NT2/D1 (cell line): ENCODE data around the gene CLCN7.
"Not testable (repeated sequence)": the region's sequence is repeated elsewhere in the genome, so short reads cannot be mapped to it uniquely, and the experiment has no call there.

Source experiments
- DNase-seq: peaks from one replicate; pipeline ENCODE4 v3.0.0-alpha.2; 2011; ENCODE audit warnings: low read depth, low spot score
- H3K27me3 ChIP-seq: 2 replicates; pipeline ENCODE4 v1.6.0; 2011; ENCODE audit warnings: mild to moderate bottlenecking; ENCODE audit not compliant: insufficient read length, insufficient read depth
- H3K36me3 ChIP-seq: 2 replicates; pipeline ENCODE4 v1.6.1; 2011; ENCODE audit warnings: mild to moderate bottlenecking, low read length, mixed read lengths; ENCODE audit not compliant: insufficient read depth, insufficient read length
- H3K4me1 ChIP-seq: 2 replicates; pipeline ENCODE4 v1.5.1; 2011; ENCODE audit not compliant: insufficient read depth, insufficient read length
- H3K4me3 ChIP-seq: 2 replicates; pipeline ENCODE4 v1.5.1; 2011; ENCODE audit warnings: low read depth; ENCODE audit not compliant: insufficient read length
- H3K9ac ChIP-seq: 2 replicates; pipeline ENCODE4 v1.6.0; 2011; ENCODE audit warnings: low read depth; ENCODE audit not compliant: insufficient read length
- H3K9me3 ChIP-seq: 2 replicates; pipeline ENCODE4 v1.5.1; 2011; ENCODE audit warnings: mild to moderate bottlenecking, low read length; ENCODE audit not compliant: insufficient read depth
- SUZ12 ChIP-seq: IDR thresholded peaks from 2 replicates; pipeline ENCODE4 v1.6.1; 2011; ENCODE audit not compliant: insufficient read length, insufficient read depth; ENCODE audit errors: extremely low read depth
- YY1 ChIP-seq: IDR thresholded peaks from 2 replicates; pipeline ENCODE4 v1.6.1; 2011; ENCODE audit not compliant: insufficient read length, insufficient read depth
- ZNF274 ChIP-seq: IDR thresholded peaks from 2 replicates; pipeline ENCODE4 v1.6.1; 2011; ENCODE audit warnings: mild to moderate bottlenecking, low read depth, low read length

Gene CLCN7

DNA sequence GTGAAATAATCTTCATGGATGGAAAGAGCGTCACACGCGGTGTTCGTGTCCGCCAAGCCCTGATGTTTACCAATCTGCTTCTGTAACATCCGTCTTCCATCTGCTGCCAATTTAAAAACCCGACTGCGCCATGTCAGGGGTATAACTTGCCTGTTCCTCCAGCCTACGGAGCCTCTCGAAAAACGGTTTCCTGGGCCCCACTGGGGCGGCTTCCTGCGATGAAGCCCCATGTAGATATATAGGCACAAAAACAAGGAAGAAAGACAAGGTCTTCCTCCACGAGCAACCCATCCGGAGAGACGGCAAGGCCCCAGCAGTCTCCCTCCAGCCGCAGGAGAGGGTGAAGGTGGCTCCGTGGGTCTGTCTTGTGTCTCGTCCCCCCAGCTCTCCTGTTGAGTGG, 13.8 kb upstream of the CLCN7 start, which contains the start of gene PTX4:
TSS of gene PTX4 (minus strand) at position 326 of the 400 bp plus-strand sequence. CDS start at position 291, 35 bp downstream.
- Histone ChIP-seq H3K9ac (peak within 1 kb of the TSS; percentile 64), H3K9me3 (no peaks in the 10 kb centered on the region), H3K36me3 (no peaks in the 10 kb centered on the region), H3K27me3 (no peaks in the 10 kb centered on the region), H3K4me3 (no peak within 1 kb of the TSS), H3K4me1 (peaks cover 3% of the 10 kb centered on the region)
- no peak for TF ChIP-seq ZNF274
- no peak for TF ChIP-seq SUZ12
- no peak for TF ChIP-seq YY1
- DNase-seq: no peak

DNA sequence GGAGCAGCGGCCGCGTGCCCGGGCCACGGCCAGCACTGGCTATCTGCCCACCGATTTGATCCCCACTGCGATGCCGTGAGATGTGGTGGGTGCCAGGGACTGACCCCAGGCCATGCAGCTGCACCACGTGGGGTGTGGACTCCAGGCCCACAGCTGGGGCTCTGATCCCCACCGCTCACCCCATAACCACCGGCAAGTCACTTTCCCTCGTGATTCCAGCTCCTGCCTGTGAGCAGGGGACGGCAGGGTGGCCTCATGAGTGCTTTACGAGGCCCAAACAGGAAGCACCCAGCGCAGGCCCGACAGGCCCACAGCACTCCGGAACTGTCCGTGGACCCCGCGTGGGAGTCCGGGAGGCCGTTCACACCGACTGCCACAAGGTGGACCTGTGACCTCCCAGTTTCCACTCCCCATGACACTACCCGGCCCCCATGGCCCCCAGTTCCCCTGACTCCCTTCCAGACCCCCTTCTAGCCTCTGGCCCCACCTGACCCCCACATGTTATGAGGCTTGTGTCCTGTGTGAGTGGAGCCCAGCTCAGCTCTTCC, 13.3 kb upstream of the CLCN7 start:
- Histone ChIP-seq H3K9me3 (no peaks in the 10 kb centered on the region), H3K9ac (peak overlapping the region; percentile 64), H3K36me3 (no peaks in the 10 kb centered on the region), H3K27me3 (no peaks in the 10 kb centered on the region), H3K4me1 (peaks cover 3% of the 10 kb centered on the region), H3K4me3 (no peak overlapping the region)
- TF ChIP-seq YY1: no peak
- TF ChIP-seq SUZ12: no peak
- no peak for TF ChIP-seq ZNF274
- DNase-seq: no peak

DNA sequence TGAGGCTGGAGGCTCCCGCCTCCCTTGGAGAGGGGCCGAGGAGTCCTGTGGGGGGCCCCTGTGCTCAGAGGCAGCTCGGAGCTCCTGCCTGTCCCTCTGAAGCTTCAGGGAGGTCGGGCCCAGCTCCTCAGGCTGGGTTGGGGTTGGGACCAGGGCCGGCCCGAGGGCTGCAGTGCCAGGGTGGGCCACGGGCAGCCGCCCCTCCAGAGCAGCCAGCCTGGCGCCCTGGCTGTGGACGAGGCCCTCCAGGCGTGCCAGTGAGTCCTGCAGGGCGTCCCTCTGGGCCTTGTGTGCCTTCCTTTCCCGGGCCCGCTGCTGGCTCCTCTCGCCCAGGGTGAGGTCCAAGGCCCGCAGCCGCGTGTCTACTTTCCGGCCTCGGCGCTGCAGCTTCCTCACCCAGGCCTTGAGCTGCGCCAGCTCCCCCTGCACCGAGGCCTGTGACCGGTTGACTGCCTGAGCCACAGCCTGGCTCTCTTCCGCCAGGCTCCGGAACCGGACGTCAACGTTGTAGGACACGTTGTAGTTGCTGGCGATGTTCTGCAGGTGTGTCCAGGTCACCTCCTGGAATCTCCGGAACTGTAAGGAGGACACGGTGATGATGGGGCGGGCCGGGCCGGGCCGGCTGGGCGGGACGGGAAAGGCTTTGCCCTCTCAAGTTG, 12.7 kb upstream of the CLCN7 start:
- Histone ChIP-seq H3K36me3 (no peaks in the 10 kb centered on the region), H3K27me3 (no peaks in the 10 kb centered on the region), H3K9ac (no peak overlapping the region), H3K4me3 (no peak overlapping the region), H3K4me1 (peaks cover 1% of the 10 kb centered on the region), H3K9me3 (no peaks in the 10 kb centered on the region)
- DNase-seq: no peak
- TF ChIP-seq ZNF274 (no peak), YY1 (no peak), SUZ12 (no peak)

DNA sequence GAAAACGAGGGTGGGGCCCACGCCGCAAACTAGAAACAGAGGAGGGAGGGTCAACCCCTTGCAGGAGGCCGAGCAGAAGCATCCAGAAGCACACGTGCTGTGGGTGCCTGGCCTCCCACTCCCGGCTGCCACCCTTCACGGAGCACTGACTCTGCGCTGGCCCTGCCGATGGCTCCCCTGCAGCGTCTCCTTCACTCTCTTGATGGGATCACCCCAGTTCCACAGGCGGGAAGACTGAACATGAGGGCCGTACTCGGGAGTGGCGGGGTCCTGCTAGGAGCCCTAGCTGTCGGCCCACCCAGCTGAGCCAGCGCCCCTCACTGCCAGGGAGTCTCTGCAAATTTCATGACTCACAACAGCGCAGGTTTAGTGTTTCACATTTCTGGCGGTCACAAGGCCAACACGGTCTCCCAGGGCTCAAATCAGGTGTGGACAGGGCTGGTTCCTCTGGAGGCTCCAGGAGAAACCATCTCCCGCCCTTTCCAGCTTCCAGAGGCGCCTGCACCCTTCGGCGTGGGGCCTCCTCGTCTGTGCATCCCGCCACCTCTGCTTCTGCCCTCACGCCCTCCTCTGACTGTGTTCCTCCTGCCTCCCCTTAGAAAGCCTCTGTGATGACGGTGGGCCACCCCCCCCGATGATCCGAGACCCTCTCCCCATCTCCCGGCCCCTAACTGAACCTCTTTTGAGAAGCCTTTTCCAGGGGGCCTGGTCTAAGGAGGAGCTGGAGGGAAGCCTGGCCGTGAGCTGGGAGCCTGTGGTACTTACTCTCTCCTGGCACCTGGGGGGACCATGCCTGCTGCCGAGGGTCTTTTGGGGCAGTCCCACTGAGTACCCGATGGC, 11.9 kb upstream of the CLCN7 start:
- no peaks in the 10 kb centered on the region for H3K4me1 ChIP-seq
- peak overlapping the region; percentile 21 for H3K9ac ChIP-seq
- no peaks in the 10 kb centered on the region for H3K9me3 ChIP-seq
- no peak for TF ChIP-seq YY1
- no peak for TF ChIP-seq ZNF274
- no peak for TF ChIP-seq SUZ12
- no peak for DNase-seq
- no peak overlapping the region for H3K4me3 ChIP-seq
- H3K36me3 ChIP-seq: no peaks in the 10 kb centered on the region
- peaks cover 3% of the 10 kb centered on the region for H3K27me3 ChIP-seq

DNA sequence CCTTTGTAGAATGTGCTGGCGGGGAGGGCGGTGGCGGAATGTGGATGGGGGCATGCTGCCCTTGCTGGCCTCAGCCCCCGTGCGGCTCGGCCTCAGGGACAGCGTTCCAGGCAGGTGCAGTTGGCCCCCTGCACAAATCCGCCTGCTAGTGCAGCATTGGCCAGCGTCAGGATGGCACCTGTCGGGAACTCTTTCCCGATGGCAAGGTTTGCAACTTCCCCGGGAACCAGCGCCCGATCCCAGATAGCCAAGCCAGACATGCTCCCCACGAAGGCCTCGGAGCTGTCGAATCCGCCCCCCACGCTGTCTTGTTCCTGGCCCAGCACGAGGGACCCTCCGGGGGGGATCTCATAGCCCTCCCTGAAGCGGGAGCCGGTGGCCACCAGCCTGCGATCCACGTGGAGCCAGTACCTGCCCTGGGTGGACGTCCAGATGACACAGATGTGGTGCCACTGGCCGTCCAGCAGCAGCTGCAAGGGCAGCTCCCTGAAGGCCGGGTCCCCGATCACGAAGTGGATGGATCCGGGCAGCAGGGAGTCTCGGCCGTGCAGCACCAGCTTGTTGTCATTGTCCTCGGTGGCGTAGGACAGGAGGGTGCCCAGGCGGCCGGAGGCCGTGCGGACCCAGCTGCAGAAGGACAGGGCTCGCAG, 11.1 kb upstream of the CLCN7 start:
- TF ChIP-seq YY1: no peak
- no peak for TF ChIP-seq ZNF274
- no peak for TF ChIP-seq SUZ12
- no peaks in the 10 kb centered on the region for H3K36me3 ChIP-seq
- no peak overlapping the region for H3K9ac ChIP-seq
- no peak for DNase-seq
- H3K9me3 ChIP-seq: no peaks in the 10 kb centered on the region
- H3K27me3 ChIP-seq: peaks cover 4% of the 10 kb centered on the region
- no peak overlapping the region for H3K4me3 ChIP-seq
- no peaks in the 10 kb centered on the region for H3K4me1 ChIP-seq

DNA sequence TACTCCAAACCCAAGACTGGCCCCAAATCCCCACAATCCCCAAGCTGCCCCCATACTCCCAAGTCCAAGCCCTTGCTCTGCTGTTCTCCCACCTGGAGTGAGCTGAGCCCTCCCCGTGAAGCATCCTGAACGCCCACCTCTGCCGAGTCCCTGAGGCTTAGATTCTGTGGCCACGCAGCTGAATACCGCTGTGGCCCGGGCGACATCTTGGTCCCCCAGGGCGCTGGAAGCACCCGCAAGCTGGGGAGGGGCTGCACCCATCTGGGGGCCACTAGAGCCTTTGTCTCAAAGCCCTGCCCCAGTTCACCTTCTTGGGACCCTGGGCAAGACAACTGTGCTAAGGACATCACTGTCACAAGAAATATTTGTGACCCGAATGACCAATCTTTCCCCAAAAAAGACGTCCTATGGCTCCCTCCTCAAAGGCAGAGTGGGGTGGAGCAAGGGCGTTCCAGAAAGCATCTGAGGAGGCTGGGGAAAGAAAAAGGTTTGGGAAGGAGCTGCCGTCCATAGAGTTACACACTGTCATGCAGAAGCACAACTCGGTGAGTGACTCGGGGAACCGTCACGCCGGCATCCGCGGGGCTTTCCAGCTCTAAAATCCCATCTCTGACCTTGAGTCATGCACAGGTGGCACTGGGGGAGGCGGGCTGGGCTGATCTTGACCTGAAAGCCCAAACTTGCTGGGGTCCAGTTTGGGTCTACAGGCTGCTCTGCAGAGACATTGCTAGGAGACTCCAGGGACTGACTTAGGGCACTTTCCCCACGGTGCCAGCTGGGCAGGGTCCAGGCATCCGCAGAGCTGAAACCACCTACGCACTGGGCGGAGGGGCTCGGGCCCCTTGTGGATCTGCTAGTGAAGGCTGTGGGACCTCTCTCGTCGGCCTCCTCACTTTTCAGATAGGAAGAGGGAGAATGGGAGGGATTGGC, 7.3 kb upstream of the CLCN7 start:
- Histone ChIP-seq H3K4me3 (no peak overlapping the region), H3K36me3 (no peaks in the 10 kb centered on the region), H3K9ac (no peak overlapping the region), H3K4me1 (no peaks in the 10 kb centered on the region), H3K9me3 (no peaks in the 10 kb centered on the region), H3K27me3 (peaks cover 6% of the 10 kb centered on the region)
- TF ChIP-seq ZNF274: no peak
- no peak for TF ChIP-seq SUZ12
- TF ChIP-seq YY1: no peak
- DNase-seq: no peak

DNA sequence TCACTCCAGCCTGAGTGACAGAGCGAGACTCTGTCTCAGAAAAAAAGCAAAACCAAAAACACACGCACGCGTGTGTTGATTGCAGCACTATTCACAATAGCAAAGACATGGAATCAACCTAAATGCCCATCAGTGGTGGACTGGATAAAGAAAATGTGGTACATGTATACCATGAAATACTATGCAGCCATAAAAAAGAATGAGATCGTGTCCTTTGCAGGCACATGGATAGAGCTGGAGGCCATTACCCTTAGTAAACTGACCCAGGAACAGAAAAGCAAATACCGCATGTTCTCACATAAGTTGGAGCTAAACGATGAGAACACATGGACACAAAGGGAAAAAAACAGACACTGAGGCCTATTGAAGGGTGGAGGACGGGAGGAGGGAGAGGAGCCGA, 4.1 kb upstream of the CLCN7 start:
- not testable (repeated sequence) for H3K4me1 ChIP-seq, DNase-seq, H3K36me3 ChIP-seq, H3K4me3 ChIP-seq, H3K27me3 ChIP-seq, H3K9ac ChIP-seq, H3K9me3 ChIP-seq
